ENCODE measurements around the gene EP400. TPM values are rescaled to one million over a fixed set of nuclear protein-coding genes. Genes with fewer than 3 reads are reported as not detected.

The EP400 gene
- total and polyA plus RNA-seq, 2 of the 8 experiments (the other 6 are each of a cell fraction or from before 2014, with no cell fraction given) = 13.1 to 69.7 TPM

DNA sequence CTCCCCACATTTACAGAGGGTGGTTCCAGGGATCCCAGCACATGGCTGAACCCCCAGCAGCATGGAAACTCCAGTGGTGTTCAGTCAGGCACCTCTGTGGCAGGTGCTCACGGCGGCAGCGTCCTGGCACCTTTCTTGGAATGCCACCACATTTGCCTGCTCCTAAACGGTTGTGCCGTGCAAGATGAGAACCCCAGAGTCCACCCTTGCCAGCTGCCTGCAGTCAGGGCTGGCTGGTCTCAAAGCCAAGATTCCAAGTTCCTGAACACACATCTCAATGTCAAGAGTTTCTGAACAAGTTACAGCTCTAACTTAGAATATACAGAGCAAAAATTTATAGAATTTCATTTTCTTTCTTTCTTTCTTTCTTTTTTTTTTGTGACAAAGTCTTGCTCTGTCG, 155.7 kb downstream of the EP400 start:
- Histone ChIP-seq H3K36me3 (ENCODE audit: control insufficient read depth in 2 of 4, insufficient read depth in 4 of 4, low read length in 3 of 4) (peaks cover 0 to 13% (median 3%) of the 10 kb centered on the region in 4 experiments; a peak in 5 of 8 replicates), H2BK20ac (ENCODE audit: low read length) (no peak overlapping the region), H3K79me2 (ENCODE audit: control insufficient read depth in 1 of 2, insufficient read depth in 2 of 2, low read length in 2 of 2) (no peaks in the 10 kb centered on the region), H4K5ac (ENCODE audit: insufficient read length, low read depth, low read length) (no peak overlapping the region), H2BK15ac (ENCODE audit: low read length) (no peak overlapping the region), H3K23me2 (ENCODE audit: low read depth, low read length) (no peaks in the 10 kb centered on the region), H3K9ac (replicated peaks in 1 of 4; ENCODE audit: extremely low read depth in 1 of 4, low read depth in 3 of 4, low read length in 3 of 4) (no peak overlapping the region), H3K79me1 (ENCODE audit: low read depth, low read length) (no peaks in the 10 kb centered on the region; the same call in 1 of the 2 replicates), H2BK12ac (ENCODE audit: low read depth, low read length) (no peak overlapping the region), H3K56ac (replicated peaks; ENCODE audit: insufficient read length, low read depth, low read length) (no peak overlapping the region), H4K20me1 (replicated peaks in 1 of 2; ENCODE audit: control insufficient read depth in 1 of 2, insufficient read depth in 2 of 2, low read length in 2 of 2) (peaks cover 4 to 14% of the 10 kb centered on the region in 2 experiments), H3K4me3 (ENCODE audit: extremely low read depth in 1 of 4, insufficient read depth in 2 of 4, low read depth in 3 of 4, low read length in 4 of 4) (no peak overlapping the region), H4K8ac (ENCODE audit: extremely low read depth, insufficient read depth, low read length) (no peak overlapping the region), H3K27ac (ENCODE audit: low read depth, low read length) (no peak overlapping the region), H3K4me2 (ENCODE audit: insufficient read depth in 1 of 2, low read depth in 2 of 2, low read length in 2 of 2) (no peak overlapping the region), H3K18ac (ENCODE audit: extremely low read depth, low read length) (no peak overlapping the region), H3K4me1 (replicated peaks in 1 of 4; ENCODE audit: control insufficient read depth in 3 of 4, insufficient read depth in 4 of 4, low read length in 3 of 4) (peaks cover 0 to 7% (median 3%) of the 10 kb centered on the region in 4 experiments; a peak in 4 of 7 replicates), H2BK120ac (replicated peaks; ENCODE audit: low read depth, low read length) (no peak overlapping the region), H3K27me3 (replicated peaks in 1 of 4; ENCODE audit: control insufficient read depth in 3 of 4, extremely low read depth in 1 of 4, insufficient read depth in 3 of 4, low read length in 3 of 4) (no peaks in the 10 kb centered on the region), H2AK5ac (ENCODE audit: low read depth, low read length) (no peak overlapping the region), H3K23ac (ENCODE audit: insufficient read length) (no peak overlapping the region), H3K4ac (replicated peaks; ENCODE audit: insufficient read length, low read depth, low read length) (no peak overlapping the region), H4K91ac (replicated peaks; ENCODE audit: insufficient read length, low read length) (no peak overlapping the region), H3K14ac (ENCODE audit: insufficient read length) (no peak overlapping the region), H3K9me3 (ENCODE audit: insufficient read depth in 2 of 2, low read depth in 1 of 2, low read length in 1 of 2) (no peaks in the 10 kb centered on the region), H2BK5ac (ENCODE audit: low read depth, low read length) (no peak overlapping the region), H2AFZ (ENCODE audit: low read length) (no peak overlapping the region)
- POLR2A ChIA-PET (ENCODE audit: partially characterized antibody) = no interaction called here
- FAIRE-seq (no peak), DNase-seq (ENCODE audit: low read depth in 1 of 2, low spot score in 2 of 2) (no peak)
- 86% methylated on average over 6 of the region's 6 CpGs; no CpG with 5 or more reads in 1 of the 2 experiments for WGBS, 2 experiments (ENCODE audit: extremely low coverage in 1 of 2, insufficient coverage in 1 of 2, insufficient read length in 1 of 2, insufficient replicate concordance in 2 of 2, low coverage in 1 of 2, low lambda C conversion rate in 2 of 2, missing lambda C conversion rate in 1 of 2)
- CTCF ChIA-PET (ENCODE audit: partially characterized antibody) = no interaction called here
- TF ChIP-seq GABPA (IDR thresholded peaks at IDR 0.05; ENCODE audit: borderline replicate concordance, insufficient read depth, low read length) = no peak
- TF ChIP-seq SIX5 (IDR thresholded peaks at IDR 0.05; ENCODE audit: low read depth, low read length) = no peak

Measured in H1 (cell line).